GM21717 (cell line): ENCODE measurements around the gene DENND4A.

ENCODE experiments used
- ATAC-seq: cut with Tn5 transposase; IDR thresholded peaks from one replicate; pipeline ENCODE4 v1.9.1; 2021; ENCODE audit warnings: mild to moderate bottlenecking, moderate library complexity; ENCODE audit not compliant: unreplicated experiment

The DENND4A gene

GRCh38 chr15:65610871-65611718 lies 181.0 kb downstream of the DENND4A start, which contains the start of gene INTS14:
Gene INTS14, minus strand, starts transcription at chr15:65611131. Its CDS starts 3,751 bp downstream, at chr15:65607380.
- peak; percentile 94 for ATAC-seq
